Prostate gland (tissue), 2 donors: ENCODE results near the gene ALDH18A1. TPM values are rescaled to one million over a fixed set of nuclear protein-coding genes. Genes with fewer than 3 reads are reported as not detected.
A peak's percentile ranks its signal among the peaks of the same experiment; 100 is the strongest.

Source experiments
- DNase-seq: peaks from one replicate; pipeline ENCODE4 v3.0.0-alpha.2; 2019; ENCODE audit warnings: low spot score
- H3K27ac ChIP-seq, 2 donors: fragments of 200-600 bp; sonication (generic); 2 replicates each; pipeline ENCODE4 v1.5.1; 2017 to 2019
- H3K27me3 ChIP-seq: fragments of 200-600 bp; sonication (generic); replicated peaks from 2 replicates; pipeline ENCODE4 v1.5.1; 2019; ENCODE audit not compliant: insufficient read depth
- H3K36me3 ChIP-seq, 2 donors: fragments of 200-600 bp; sonication (generic); 1 replicate in 1 of 2; 2 replicates in 1 of 2; pipeline versions ENCODE4 v1.5.1 to v1.8.1; 2017 to 2019
- H3K4me1 ChIP-seq: fragments of 200-600 bp; sonication (generic); replicated peaks from 2 replicates; pipeline ENCODE4 v1.5.1; 2019
- H3K4me3 ChIP-seq, 2 donors: fragments of 200-600 bp; sonication (generic); 2 replicates each; pipeline ENCODE4 v1.5.1; 2017 to 2019
- H3K9me3 ChIP-seq: fragments of 200-600 bp; sonication (generic); 2 replicates; pipeline ENCODE4 v1.5.1; 2017
- POLR2A ChIP-seq: fragments of 450-650 bp; IDR thresholded peaks from one replicate; pipeline ENCODE4 v1.6.1; 2016; ENCODE audit warnings: antibody characterized with exemption, mild to moderate bottlenecking
- POLR2AphosphoS5 ChIP-seq: sonication (generic); formaldehyde crosslinking; IDR thresholded peaks from one replicate; pipeline ENCODE4 v1.6.1; 2017; ENCODE audit warnings: antibody characterized with exemption
- WGBS: methylation state at CpG from one replicate; pipeline ENCODE4 v1.1.5; 2018; 5-methylcytosine and 5-hydroxymethylcytosine counted together
- intact Hi-C: fragments of 100-400 bp; cut with DNase I; formaldehyde crosslinking; loops from one replicate; pipeline ENCODE4 v1.14.2; 2022
- total RNA-seq, 2 donors: library from RNA; depleted of rRNA; stranded (reverse); fragments of >200 nt; gene quantifications; one replicate each; pipeline ENCODE4 v1.1.0, GENCODE V29; 2016
- TF ChIP-seq, protein P1 (sequence below), 4 experiments: fragments of 200-600 bp in 2 of 4; fragments of 450-650 bp in 2 of 4; sonication (generic) in 2 of 4; IDR thresholded peaks; 1 replicate in 3 of 4; 2 replicates in 1 of 4; pipeline ENCODE4 v1.5.1; 2016 to 2019; ENCODE audit warnings: antibody characterized with exemption in 4 of 4, mild to moderate bottlenecking in 2 of 4, moderate library complexity in 2 of 4

The ALDH18A1 gene
- total RNA-seq, 2 donors from 2014 or later: 33.7 to 55.1 TPM

DNA sequence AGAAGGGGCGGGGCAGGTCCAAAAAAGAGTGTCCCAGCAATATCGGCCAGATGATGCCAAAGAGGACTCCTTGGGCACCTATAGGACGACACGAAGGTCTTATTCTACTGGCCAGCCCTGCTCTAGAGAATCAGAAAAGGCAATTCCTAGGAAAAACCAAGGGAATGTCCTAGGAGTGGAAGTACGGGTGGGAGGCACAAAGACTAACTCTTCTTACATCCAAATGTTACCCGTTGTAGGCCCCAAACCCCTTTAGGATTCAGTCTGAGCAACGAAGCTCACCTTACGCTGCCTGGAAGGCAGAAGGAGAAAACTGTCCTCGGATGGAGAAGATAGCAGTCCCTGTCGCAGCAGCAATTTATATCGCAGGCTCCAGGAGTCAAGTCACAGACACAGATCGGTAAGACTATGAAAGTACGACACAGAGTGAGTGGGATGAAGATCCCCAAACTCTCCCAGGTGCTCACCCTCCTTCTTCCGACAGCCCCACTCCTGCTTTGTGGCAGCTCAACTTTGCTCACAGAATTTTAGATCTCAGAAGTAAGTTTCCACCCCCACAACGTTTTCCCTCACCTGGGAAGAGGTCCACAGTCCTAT lies 36.7 kb upstream of the ALDH18A1 start:
- no peaks in the 10 kb centered on the region for H3K27me3 ChIP-seq
- intact Hi-C loops: no loop called here

DNA sequence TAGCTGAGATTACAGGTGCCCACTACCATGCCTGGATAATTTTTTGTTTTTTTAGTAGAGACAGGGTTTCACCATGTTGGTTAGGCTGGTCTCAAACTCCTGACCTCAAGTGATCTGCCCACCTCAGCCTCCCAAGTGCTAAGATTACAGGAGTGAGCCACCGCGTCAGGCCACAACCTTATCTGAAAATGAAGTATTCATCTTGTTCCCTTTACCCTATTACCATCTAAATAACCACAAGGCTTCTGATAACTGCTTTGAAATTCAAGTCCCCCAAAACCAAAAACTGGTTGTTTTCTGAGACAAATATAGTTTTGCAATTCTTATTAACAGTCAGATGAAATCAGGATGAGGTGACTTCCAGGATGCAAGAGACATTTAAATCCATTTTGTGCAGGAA lies 34.8 kb upstream of the ALDH18A1 start:
- Histone ChIP-seq H3K36me3 (peaks cover 0 to 11% of the 10 kb centered on the region in 2 donors), H3K27me3 (no peaks in the 10 kb centered on the region), H3K9me3 (no peaks in the 10 kb centered on the region), H3K4me3 (no peak overlapping the region), H3K4me1 (peaks cover 5% of the 10 kb centered on the region), H3K27ac (no peak overlapping the region)
- WGBS: 94% methylated on average over 2 of the region's 2 CpGs
- TF ChIP-seq POLR2A (no peak), POLR2AphosphoS5 (no peak)
- TF ChIP-seq, protein P1, sequence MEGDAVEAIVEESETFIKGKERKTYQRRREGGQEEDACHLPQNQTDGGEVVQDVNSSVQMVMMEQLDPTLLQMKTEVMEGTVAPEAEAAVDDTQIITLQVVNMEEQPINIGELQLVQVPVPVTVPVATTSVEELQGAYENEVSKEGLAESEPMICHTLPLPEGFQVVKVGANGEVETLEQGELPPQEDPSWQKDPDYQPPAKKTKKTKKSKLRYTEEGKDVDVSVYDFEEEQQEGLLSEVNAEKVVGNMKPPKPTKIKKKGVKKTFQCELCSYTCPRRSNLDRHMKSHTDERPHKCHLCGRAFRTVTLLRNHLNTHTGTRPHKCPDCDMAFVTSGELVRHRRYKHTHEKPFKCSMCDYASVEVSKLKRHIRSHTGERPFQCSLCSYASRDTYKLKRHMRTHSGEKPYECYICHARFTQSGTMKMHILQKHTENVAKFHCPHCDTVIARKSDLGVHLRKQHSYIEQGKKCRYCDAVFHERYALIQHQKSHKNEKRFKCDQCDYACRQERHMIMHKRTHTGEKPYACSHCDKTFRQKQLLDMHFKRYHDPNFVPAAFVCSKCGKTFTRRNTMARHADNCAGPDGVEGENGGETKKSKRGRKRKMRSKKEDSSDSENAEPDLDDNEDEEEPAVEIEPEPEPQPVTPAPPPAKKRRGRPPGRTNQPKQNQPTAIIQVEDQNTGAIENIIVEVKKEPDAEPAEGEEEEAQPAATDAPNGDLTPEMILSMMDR (IDR thresholded peaks at IDR 0.05): no peak
- DNase-seq: no peak
- intact Hi-C loops: no loop called here

More for the DNA sequence above, 36.7 kb upstream of the ALDH18A1 start:
- Histone ChIP-seq H3K36me3 (no peaks in the 10 kb centered on the region), H3K4me1 (peaks cover 5% of the 10 kb centered on the region), H3K9me3 (no peaks in the 10 kb centered on the region), H3K27ac (peak overlapping the region; percentile 63 to 80), H3K4me3 (peak overlapping the region; percentile 71 to 89)
- WGBS: 5% methylated on average over 15 of the region's 15 CpGs
- TF ChIP-seq, protein P1 (IDR thresholded peaks at IDR 0.05): no peak
- no peak for TF ChIP-seq POLR2A
- no peak for TF ChIP-seq POLR2AphosphoS5
- DNase-seq: no peak

DNA sequence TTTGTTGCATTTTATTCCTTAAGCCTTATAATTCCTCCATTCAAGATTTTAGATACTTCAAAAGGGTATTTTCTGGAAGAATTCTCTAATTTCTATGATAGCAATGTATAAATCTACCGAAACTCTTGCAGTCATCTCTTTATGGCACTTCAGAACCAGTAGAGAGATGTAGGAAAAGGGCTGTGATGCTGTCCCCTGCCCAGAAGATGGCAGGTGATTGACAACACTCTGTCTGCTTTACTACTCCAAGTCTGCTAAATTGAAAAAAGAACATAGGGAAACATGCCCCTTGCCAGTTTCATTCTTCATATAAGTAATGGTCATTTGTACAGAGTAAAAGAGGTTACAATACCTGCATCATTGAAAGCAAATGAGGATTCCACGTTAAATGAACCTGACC lies 32.1 kb upstream of the ALDH18A1 start:
- Histone ChIP-seq H3K27ac (no peak overlapping the region), H3K27me3 (no peaks in the 10 kb centered on the region), H3K9me3 (no peaks in the 10 kb centered on the region), H3K36me3 (peaks cover 0 to 15% of the 10 kb centered on the region in 2 donors), H3K4me1 (peaks cover 5% of the 10 kb centered on the region), H3K4me3 (no peak overlapping the region)
- DNase-seq: no peak
- 67% methylated on average over 2 of the region's 2 CpGs for WGBS
- intact Hi-C loops: no loop called here
- TF ChIP-seq, protein P1 (IDR thresholded peaks at IDR 0.05): no peak
- no peak for TF ChIP-seq POLR2A
- no peak for TF ChIP-seq POLR2AphosphoS5

DNA sequence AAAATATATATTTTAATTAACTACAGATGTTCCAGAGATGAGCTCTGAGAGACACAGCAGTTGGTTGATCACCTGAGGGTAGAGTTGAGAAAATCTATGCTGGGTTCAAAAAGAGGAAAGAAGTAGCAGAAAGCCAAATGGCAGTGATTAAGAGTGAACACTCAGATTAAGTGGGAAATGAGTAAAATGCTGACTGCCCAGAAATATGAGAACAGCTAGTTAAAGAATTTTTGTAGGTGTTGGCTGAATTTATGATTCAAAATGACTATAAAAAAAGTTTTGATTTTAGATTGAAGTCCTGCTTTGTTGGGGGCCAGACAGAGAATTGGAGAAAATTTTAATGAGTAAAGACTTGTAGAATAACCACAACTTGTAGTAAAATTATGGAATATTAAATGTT lies 27.5 kb upstream of the ALDH18A1 start:
- DNase-seq: no peak
- no peaks in the 10 kb centered on the region for H3K4me1 ChIP-seq
- peaks cover 0 to 15% of the 10 kb centered on the region in 2 donors for H3K36me3 ChIP-seq
- intact Hi-C loops: no loop called here
- no peak overlapping the region for H3K27ac ChIP-seq
- TF ChIP-seq POLR2A (no peak), POLR2AphosphoS5 (no peak)
- TF ChIP-seq, protein P1 (IDR thresholded peaks at IDR 0.05): no peak
- H3K27me3 ChIP-seq: no peaks in the 10 kb centered on the region
- H3K4me3 ChIP-seq: no peak overlapping the region
- no peaks in the 10 kb centered on the region for H3K9me3 ChIP-seq

DNA sequence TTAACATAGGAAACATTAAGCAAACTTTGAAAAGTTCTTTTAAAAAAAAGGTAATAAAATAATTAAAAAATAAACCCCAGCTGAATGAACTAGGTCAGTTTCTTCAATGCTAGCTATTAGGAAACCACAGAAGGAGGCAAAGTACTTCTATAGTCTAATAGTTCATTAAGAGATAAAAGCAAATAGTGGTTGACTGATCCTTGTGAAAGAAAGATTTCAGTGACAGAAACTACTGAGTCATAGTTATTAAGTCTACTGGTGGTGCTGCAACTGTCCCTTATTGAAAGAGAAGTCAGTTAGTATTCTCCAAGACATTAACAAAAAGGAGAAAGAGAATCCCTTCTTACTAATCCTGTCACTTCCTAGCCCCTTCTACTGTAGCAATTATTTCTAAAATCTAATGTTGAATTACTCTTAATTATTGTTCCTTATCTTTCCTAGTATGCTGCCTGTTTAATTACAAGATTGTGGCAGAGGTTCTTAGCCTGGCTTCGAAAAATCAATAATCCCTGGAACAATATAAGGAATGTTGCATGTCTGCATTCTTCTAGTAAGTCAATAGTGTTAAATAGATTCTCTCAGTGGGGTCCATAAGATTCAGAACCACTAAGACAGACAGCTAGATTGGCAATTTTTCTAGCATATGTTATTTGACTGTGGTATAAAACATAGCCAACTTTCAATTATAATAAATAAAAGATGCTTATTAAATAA lies 19.0 kb upstream of the ALDH18A1 start:
- intact Hi-C loops: no loop called here
- Histone ChIP-seq H3K36me3 (no peaks in the 10 kb centered on the region), H3K27me3 (no peaks in the 10 kb centered on the region), H3K9me3 (no peaks in the 10 kb centered on the region), H3K4me3 (no peak overlapping the region), H3K4me1 (no peaks in the 10 kb centered on the region), H3K27ac (no peak overlapping the region)
- WGBS: 45% methylated on average over 1 of the region's 1 CpG
- no peak for DNase-seq
- TF ChIP-seq POLR2A: no peak
- TF ChIP-seq, protein P1 (IDR thresholded peaks at IDR 0.05): no peak
- no peak for TF ChIP-seq POLR2AphosphoS5
